ENCODE measurements around the gene GPX6. TPM values are rescaled to one million over a fixed set of nuclear protein-coding genes. Genes with fewer than 3 reads are reported as not detected.
A peak's percentile ranks its signal among the peaks of the same experiment; 100 is the strongest.

Gene GPX6
- polyA plus RNA-seq, 3 donors = not detected

DNA sequence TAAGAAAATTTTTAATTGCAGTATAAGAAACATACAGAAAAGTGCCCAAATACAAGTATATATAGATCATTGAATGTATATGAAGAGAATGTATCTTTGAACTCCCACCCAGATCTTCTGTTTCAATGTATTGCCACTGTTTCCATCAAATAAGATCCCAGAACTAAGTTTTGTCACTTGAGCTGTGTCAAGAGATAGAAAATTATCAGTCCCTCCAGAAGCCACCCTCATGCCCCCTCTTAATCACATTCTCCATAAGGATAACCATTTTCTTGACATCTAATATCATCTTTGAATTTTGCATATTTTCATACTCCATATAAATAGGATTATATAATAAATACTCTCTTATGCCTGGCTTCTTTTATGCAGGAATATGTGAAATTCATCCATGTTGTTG, 30.4 kb upstream of the GPX6 start:
- Mint-ChIP-seq H3K9me3 (peaks cover 3 to 21% (median 14%) of the 10 kb centered on the region in 7 donors), H3K36me3 (no peaks in the 10 kb centered on the region), H3K4me3 (no peak overlapping the region), H3K27ac (no peak overlapping the region), H3K4me1 (peaks cover 11% of the 10 kb centered on the region), H3K27me3 (ENCODE audit: low read depth in 3 of 3) (peaks cover 28 to 38% (median 30%) of the 10 kb centered on the region in 3 donors)
- no peak overlapping the region for H3K9ac ChIP-seq (ENCODE audit: insufficient read depth, low read length, poor library complexity, severe bottlenecking)
- no peak overlapping the region for H3K4me3 ChIP-seq (replicated peaks in 1 of 3; ENCODE audit: low read depth in 2 of 3, low read length in 3 of 3)
- no peaks in the 10 kb centered on the region for H3K79me2 ChIP-seq (ENCODE audit: insufficient read depth, low read length)
- H3K27me3 ChIP-seq (ENCODE audit: control insufficient read depth in 2 of 2, insufficient read depth in 2 of 2, low read length in 2 of 2) = peaks cover 14 to 37% of the 10 kb centered on the region in 2 donors
- H3K4me1 ChIP-seq (ENCODE audit: control insufficient read depth in 1 of 2, insufficient read depth in 2 of 2, low read length in 2 of 2) = peaks cover 0 to 17% of the 10 kb centered on the region in 2 donors
- H3K9me3 ChIP-seq (replicated peaks in 1 of 2; ENCODE audit: control insufficient read depth in 1 of 2, insufficient read depth in 1 of 2, low read length in 2 of 2) = peaks cover 4 to 7% of the 10 kb centered on the region in 2 donors
- no peak for TF ChIP-seq CTCF (IDR thresholded peaks at IDR 0.05)
- H3K27ac ChIP-seq (ENCODE audit: low read depth in 1 of 2, low read length in 2 of 2) = no peak overlapping the region
- no peak overlapping the region for H3K4me2 ChIP-seq (replicated peaks; ENCODE audit: extremely low read depth, low read length, poor library complexity, severe bottlenecking)
- DNase-seq = no peak
- H3K36me3 ChIP-seq (replicated peaks in 1 of 2; ENCODE audit: control insufficient read depth in 1 of 2, insufficient read depth in 2 of 2, low read length in 2 of 2) = no peaks in the 10 kb centered on the region
- H2AFZ ChIP-seq (ENCODE audit: insufficient read depth, low read depth, low read length, poor library complexity, severe bottlenecking) = no peak overlapping the region
- intact Hi-C loops (cut with micrococcal nuclease) = no loop called here
- H4K20me1 ChIP-seq (ENCODE audit: insufficient read depth, low read length) = no peaks in the 10 kb centered on the region

GRCh38 chr6:28543651-28544610, 28.3 kb upstream of the GPX6 start:
- H3K27ac Mint-ChIP-seq = peak overlapping the region in 1 of 7 donors; percentile 75

More at GRCh38 chr6:28543651-28544610, 28.3 kb upstream of the GPX6 start:
- WGBS (ENCODE audit: insufficient coverage) = 6% methylated on average over 22 of the region's 31 CpGs
- Mint-ChIP-seq H3K4me1 (peaks cover 11% of the 10 kb centered on the region), H3K4me3 (peak overlapping the region in 1 of 2 donors; percentile 68), H3K36me3 (no peaks in the 10 kb centered on the region), H3K27me3 (ENCODE audit: low read depth in 3 of 3) (peaks cover 32 to 46% (median 33%) of the 10 kb centered on the region in 3 donors), H3K9me3 (peaks cover 0 to 25% (median 15%) of the 10 kb centered on the region in 7 donors)
- no peaks in the 10 kb centered on the region for H3K79me2 ChIP-seq (ENCODE audit: insufficient read depth, low read length)
- TF ChIP-seq CTCF (IDR thresholded peaks at IDR 0.05) = no peak
- H3K36me3 ChIP-seq (replicated peaks in 1 of 2; ENCODE audit: control insufficient read depth in 1 of 2, insufficient read depth in 2 of 2, low read length in 2 of 2) = no peaks in the 10 kb centered on the region
- H3K27ac ChIP-seq (ENCODE audit: low read depth in 1 of 2, low read length in 2 of 2) = no peak overlapping the region
- H4K20me1 ChIP-seq (ENCODE audit: insufficient read depth, low read length) = no peaks in the 10 kb centered on the region
- peaks cover 16 to 49% of the 10 kb centered on the region in 2 donors for H3K27me3 ChIP-seq (ENCODE audit: control insufficient read depth in 2 of 2, insufficient read depth in 2 of 2, low read length in 2 of 2)
- peaks cover 4 to 7% of the 10 kb centered on the region in 2 donors for H3K9me3 ChIP-seq (replicated peaks in 1 of 2; ENCODE audit: control insufficient read depth in 1 of 2, insufficient read depth in 1 of 2, low read length in 2 of 2)
- peaks cover 0 to 17% of the 10 kb centered on the region in 2 donors for H3K4me1 ChIP-seq (ENCODE audit: control insufficient read depth in 1 of 2, insufficient read depth in 2 of 2, low read length in 2 of 2)
- no peak overlapping the region for H3K9ac ChIP-seq (ENCODE audit: insufficient read depth, low read length, poor library complexity, severe bottlenecking)
- peak overlapping the region in 1 of 3 experiments; percentile 48 for H3K4me3 ChIP-seq (replicated peaks in 1 of 3; ENCODE audit: low read depth in 2 of 3, low read length in 3 of 3)
- H3K4me2 ChIP-seq (replicated peaks; ENCODE audit: extremely low read depth, low read length, poor library complexity, severe bottlenecking) = peak overlapping the region; percentile 50
- peak overlapping the region; percentile 46 for H2AFZ ChIP-seq (ENCODE audit: insufficient read depth, low read depth, low read length, poor library complexity, severe bottlenecking)
- DNase-seq = no peak
- intact Hi-C loops (cut with micrococcal nuclease) = no loop called here

All from CD14-positive monocyte (primary cell).